Gastroesophageal sphincter (tissue), 3 donors: ENCODE results near the gene CFAP58.

ENCODE experiments used
- CTCF ChIP-seq, 4 experiments: fragments of 200-600 bp in 2 of 4; fragments of 450-650 bp in 2 of 4; sonication (generic) in 1 of 4; IDR thresholded peaks; one replicate each; pipeline ENCODE4 v1.5.1; 2017 to 2019; ENCODE audit warnings: antibody characterized with exemption in 4 of 4, mild to moderate bottlenecking in 2 of 4, moderate library complexity in 2 of 4
- POLR2A ChIP-seq, 2 donors: fragments of 450-650 bp; IDR thresholded peaks; one replicate each; pipeline ENCODE4 v1.6.1; 2017; ENCODE audit warnings: antibody characterized with exemption in 2 of 2, mild to moderate bottlenecking in 2 of 2, moderate library complexity in 1 of 2
- POLR2AphosphoS5 ChIP-seq: sonication (generic); formaldehyde crosslinking; IDR thresholded peaks from one replicate; pipeline ENCODE4 v1.6.1; 2017; ENCODE audit warnings: antibody characterized with exemption

GRCh38 chr10:104456802-104457542, 103.3 kb downstream of the CFAP58 start:
- no peak for TF ChIP-seq CTCF (IDR thresholded peaks at IDR 0.05)
- no peak for TF ChIP-seq POLR2A (IDR thresholded peaks at IDR 0.05)
- TF ChIP-seq POLR2AphosphoS5 = no peak
